Measurements from ENCODE around the gene MFSD8. TPM values are rescaled to one million over a fixed set of nuclear protein-coding genes. Genes with fewer than 3 reads are reported as not detected.
A peak's percentile ranks its signal among the peaks of the same experiment; 100 is the strongest.
"Not testable (repeated sequence)": the region's sequence is repeated elsewhere in the genome, so short reads cannot be mapped to it uniquely, and the experiment has no call there.

MFSD8 gene
- 15.4 TPM for polyA plus RNA-seq (ENCODE audit: insufficient read length)

DNA sequence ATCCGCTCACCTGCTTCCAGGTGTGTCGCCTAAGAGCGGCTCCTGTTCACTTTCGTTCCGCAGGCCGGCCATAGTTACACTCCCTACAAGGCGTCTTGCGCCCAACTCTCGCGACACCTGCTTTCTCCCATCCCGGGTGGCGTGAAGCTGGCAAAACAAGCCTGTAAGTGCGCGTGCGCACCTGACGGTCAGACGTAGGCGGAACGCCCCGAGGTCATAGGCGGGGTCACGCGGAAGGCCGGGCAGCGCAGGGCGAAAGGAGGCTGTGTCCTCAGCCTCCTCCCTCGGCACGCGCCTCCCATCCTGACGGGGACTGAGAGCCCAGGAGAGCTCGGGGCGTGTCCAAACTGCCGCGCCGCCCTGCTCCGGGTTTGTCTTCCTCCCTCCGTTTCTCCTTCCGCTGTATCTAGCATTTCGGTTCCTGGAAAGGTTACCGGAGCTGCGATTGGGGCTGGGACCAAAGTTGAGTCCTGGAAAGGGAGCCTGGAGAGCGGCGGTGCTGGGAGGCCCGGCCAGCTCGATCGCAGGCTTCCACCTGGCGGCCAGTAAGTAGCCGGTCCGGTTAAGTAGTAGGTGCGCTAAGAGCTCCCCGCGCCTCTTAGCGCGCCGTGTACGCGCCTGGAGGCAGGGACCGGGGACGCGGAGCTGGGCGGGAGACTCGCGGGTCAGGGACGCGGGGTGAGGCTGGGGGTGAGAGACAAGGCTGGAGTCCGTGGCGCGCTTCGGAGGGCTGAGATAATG, at the start of gene MFSD8, which contains the start of gene ABHD18:
MFSD8 (minus strand) TSS at position 112 of the 741 bp plus-strand sequence; CDS start at position 72, 40 bp downstream.
ABHD18 (plus strand) TSS at position 345 of the 741 bp plus-strand sequence. CDS start 17,550 bp downstream, outside the sequence.
- peak; percentile 96 for DNase-seq (ENCODE audit: low read depth)

DNA sequence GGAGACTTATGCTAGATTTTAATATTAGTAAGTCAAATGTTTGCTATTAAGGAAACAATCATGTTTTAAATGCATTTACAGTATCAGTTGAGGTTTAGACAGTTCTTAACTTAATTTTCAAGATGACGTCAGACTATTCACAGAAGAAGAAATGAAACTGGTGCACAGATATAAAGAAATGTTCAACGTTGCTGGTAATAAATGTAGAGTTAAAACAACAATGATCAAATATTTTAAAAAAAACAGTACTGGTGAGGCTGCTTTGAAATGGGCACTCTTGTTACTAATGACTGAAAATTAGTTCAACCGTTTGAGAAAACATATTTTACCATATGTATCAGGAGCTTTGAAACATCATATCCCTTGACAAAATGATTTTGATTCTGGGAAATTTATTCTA, 44.5 kb upstream of the MFSD8 start:
- DNase-seq (ENCODE audit: low read depth) = no peak

- DNase-seq (ENCODE audit: low read depth) = no peak
These were observed 41.6 kb upstream of the MFSD8 start for GRCh38 chr4:128006592-128006991.

DNA sequence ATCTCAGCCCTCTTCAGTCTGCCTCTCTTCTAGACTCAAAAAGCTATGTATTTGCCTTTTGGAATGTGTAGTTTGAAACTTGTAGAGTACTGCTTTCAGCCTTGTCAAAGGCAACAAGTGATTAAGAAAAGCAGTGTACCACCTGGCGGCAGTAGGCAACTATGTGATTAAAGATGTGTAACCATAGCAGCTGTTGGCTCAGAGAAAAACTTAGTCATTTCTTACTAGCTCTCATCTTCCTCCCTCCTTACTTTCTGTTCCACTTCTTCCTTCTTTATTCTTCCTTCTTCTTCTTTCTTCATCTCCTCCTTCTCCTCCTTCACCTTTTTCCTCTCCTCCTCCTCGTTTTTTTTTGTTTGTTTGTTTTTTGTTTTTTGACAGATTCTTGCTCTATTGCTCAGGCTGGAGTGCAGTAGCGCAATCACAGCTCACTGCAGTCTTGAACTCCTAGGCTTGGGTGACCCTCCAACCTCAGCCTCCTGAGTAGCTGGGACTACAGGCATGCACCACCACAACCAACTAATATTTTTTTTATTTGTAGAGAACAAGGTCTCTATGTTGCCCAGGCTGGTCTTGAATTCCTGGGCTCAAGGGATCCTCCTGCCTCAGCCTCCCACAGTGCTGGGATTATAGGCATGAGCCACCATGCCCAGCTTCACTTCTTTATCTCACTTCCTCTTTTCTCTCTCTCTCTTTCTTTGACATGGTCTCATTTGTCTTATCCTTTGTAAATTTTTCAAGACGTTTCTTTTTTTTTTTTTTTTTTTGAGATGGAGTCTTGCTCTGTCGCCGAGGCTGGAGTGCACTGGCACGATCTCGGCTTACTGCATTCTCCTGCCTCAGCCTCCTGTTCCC, 32.8 kb upstream of the MFSD8 start:
- no peak for DNase-seq (ENCODE audit: low read depth)

DNA sequence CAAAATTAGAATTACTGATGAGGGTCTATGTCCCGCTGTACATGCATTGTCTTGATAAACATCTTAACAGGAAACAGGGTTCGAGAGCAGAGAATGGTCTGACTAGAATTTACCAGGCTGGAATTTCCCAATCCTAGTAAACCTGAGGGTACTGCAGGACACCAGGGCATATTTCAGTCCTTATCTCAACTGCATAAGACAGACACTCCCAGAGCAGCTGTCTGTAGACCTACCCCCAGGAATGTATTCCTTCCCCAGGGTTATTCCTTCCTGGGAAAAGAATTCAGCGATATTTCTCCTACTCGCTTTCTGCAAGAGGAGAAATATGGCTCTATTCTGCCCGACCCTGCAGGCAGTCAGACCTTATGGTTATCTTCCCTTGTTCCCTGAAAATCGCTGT, 31.5 kb upstream of the MFSD8 start:
- not testable (repeated sequence) for DNase-seq (ENCODE audit: low read depth)

DNA sequence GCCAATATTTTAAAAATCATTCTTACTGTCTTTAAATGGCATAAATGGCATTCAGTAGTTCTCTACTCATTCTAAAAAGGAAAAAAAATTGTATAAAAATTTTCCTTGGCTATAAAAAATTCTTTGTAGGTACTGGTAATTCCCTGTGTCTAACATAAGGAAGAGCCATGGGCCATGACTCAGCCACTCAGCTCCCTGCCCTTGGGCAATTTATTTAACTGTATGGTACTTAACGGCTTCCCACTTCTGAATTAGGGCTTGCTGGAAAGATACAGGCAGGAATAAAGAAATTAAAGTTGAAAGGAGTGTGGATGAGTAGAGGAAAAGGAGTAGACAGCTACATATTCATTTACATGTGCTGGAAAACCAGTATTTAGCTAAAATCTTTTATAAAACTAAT, 30.8 kb upstream of the MFSD8 start:
- DNase-seq (ENCODE audit: low read depth) = no peak

- no peak for DNase-seq (ENCODE audit: low read depth)
These were observed 28.2 kb upstream of the MFSD8 start for GRCh38 chr4:127993151-127993550.

DNA sequence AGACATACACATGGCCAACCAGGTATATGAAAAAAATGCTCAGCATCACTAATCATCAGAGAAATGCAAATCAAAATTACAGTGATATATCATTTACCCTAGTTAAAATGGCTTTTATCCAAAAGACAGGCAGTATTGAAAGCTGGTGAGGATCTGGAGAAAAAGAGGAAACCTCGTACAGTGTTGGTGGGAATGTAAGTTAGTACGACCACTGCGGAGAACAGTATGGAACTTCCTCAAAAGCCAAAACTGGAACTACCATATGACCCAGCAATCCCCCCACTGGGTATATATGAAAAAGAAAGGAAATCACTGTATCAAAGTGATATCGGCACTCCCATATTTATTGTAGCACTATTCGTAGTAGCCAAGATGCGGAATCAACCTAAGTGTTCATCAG, 23.7 kb upstream of the MFSD8 start:
- no peak for DNase-seq (ENCODE audit: low read depth)

DNA sequence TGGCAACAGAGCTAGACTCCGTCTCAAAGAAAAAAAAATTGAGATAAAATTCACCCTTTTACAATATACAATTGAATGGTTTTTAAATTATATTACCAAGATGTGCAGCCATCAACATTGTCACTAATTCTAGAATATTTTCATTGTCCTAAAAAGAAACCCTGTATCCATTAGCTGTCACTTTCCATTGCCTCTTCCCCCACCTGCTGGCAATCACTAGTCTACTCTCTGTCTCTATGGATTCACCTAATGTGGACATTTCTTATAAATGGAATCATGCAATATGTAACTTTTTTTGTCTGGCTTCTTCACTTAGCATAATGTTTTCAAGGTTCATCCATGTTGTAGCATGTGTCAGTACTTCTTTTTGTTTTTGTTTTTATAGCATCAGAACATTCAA, 21.0 kb upstream of the MFSD8 start:
- no peak for DNase-seq (ENCODE audit: low read depth)

GRCh38 chr4:127982445-127982844, 17.5 kb upstream of the MFSD8 start:
- DNase-seq (ENCODE audit: low read depth) = no peak

GRCh38 chr4:127978930-127979329, 14.0 kb upstream of the MFSD8 start:
- no peak for DNase-seq (ENCODE audit: low read depth)

DNA sequence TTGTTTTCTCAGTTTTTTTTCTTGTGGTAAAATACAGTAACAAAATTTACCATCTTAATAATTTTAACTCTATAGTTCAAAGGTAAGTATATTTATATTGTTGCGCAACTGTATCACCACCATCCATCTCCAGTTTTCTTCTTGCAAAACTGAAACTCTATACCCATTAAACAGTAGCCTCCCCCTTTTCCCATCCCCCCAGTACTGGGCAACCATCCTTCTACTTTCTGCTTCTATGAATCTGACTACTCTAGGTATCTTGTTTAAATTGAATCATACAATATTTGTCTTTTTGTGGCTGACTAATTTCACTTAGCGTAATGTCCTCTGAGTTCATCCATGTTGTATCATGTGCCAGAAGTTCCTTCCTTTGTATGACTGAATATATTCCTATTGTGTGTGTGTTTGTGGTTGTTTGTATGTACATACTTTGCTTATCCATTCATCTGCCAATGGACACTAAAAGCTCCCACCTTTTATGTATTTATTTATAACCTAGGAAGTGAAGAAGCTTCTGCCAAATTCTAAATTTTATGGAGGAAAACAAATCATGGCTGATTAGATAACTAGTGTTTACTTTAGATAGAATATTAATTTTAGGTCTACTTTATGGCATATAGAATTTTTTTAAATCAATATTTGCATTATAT, 10.3 kb upstream of the MFSD8 start:
- DNase-seq (ENCODE audit: low read depth) = no peak

DNA sequence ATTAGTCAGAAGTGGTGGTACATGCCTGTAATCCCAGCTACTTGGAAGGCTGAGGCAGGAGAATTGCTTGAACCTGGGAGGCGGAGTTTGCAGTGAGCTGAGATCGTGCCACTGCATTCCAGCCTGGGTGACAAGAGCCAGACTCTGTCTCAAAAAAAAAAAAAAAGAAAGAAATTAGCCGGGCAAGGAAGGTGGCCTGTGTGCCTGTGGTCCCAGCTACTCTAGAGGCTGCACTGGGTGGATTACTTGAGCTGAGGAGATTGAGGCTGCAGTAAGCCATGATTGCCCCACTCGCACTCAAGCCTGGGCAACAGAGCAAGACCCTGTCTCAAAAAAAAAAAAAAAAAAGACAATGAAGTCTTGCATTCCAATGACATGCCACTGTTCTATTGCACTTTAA, 6.0 kb upstream of the MFSD8 start:
- DNase-seq (ENCODE audit: low read depth) = not testable (repeated sequence)

GRCh38 chr4:127968586-127968985, 3.6 kb upstream of the MFSD8 start:
- DNase-seq (ENCODE audit: low read depth) = no peak

- DNase-seq (ENCODE audit: low read depth) = no peak
These were observed 2.3 kb upstream of the MFSD8 start for GRCh38 chr4:127967141-127967775.

GRCh38 chr4:127965803-127966175, 816 bp upstream of the MFSD8 start:
- DNase-seq (ENCODE audit: low read depth) = no peak

GRCh38 chr4:127964426-127965061, 429 bp downstream of the MFSD8 start:
- DNase-seq (ENCODE audit: low read depth) = not testable (repeated sequence)

GRCh38 chr4:127963633-127964398, 1.2 kb downstream of the MFSD8 start:
- DNase-seq (ENCODE audit: low read depth) = not testable (repeated sequence)

DNA sequence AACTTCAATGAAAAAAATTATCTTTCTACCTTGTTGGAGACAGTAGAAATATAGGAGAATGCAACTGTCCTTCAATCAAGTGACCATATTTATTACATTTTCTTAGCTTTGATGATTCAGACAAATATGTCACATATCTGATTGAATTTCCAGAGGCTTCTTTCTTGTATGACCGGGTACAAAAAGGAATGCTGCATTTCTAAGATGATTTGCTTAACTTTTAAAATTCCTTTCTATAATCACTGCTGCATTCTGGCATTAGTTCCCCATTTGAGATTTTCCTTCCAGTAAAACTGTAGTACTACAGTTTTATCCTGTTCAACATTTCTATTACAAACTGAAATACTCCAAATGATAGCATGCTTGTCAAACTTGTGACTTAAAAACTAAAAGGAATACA, 5.2 kb downstream of the MFSD8 start:
- DNase-seq (ENCODE audit: low read depth) = no peak

GRCh38 chr4:127957105-127957504, 7.9 kb downstream of the MFSD8 start:
- DNase-seq (ENCODE audit: low read depth) = no peak

DNA sequence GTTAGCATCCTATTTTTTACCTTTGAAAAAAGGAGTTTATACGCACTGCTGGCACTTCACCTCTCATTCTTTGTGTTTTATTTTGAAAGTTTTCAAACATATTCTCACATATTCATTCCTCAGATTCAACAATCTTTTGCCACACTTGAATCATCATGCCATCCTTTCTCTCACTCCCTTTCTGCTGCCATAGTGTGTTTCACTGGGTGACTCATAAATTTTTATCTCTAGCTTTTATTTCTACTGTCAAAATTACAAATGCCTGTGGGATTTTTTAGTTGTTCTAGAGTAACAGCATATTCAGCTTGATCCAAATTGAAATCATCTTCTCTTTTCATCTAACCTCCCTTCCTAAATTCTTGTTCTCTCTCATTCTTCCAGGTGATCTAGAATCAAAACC, 28.0 kb downstream of the MFSD8 start:
- no peak for DNase-seq (ENCODE audit: low read depth)

Measured in forelimb muscle (tissue), 1 donor.